HEK293 (cell line): ENCODE results near the gene CLPTM1.

ENCODE experiments used
- CTCF ChIA-PET: fragments of 350-600 bp; formaldehyde crosslinking; extraction: SDS; loops from one replicate; lab custom pipeline; 2021; ENCODE audit warnings: antibody characterized with exemption; lab: Yijun Ruan, JAX
- POLR2A ChIA-PET: fragments of 300-600 bp; formaldehyde crosslinking; extraction: SDS; loops from one replicate; lab custom pipeline; 2020; ENCODE audit warnings: antibody characterized with exemption, inconsistent platforms; lab: Yijun Ruan, JAX
- H3K27ac ChIP-seq: fragments of 200-500 bp; sonication (Bioruptor generic); 2 replicates; pipeline ENCODE4 v1.5.1; 2014; ENCODE audit warnings: low read depth, low read length, control low read depth, inconsistent platforms; ENCODE audit errors: extremely low read depth
- H3K36me3 ChIP-seq, 2 experiments: fragments of 200-500 bp in 1 of 2; sonication (Bioruptor generic) in 1 of 2; 1 replicate in 1 of 2; 2 replicates in 1 of 2; pipeline ENCODE4 v1.5.1; 2014 to 2017; ENCODE audit warnings: inconsistent platforms in 2 of 2, low read length in 2 of 2; ENCODE audit not compliant: control insufficient read depth in 2 of 2, insufficient read depth in 1 of 2
- H3K4me1 ChIP-seq: fragments of 200-500 bp; sonication (Bioruptor generic); 2 replicates; pipeline ENCODE4 v1.5.1; 2014; ENCODE audit warnings: mild to moderate bottlenecking, low read length, inconsistent platforms; ENCODE audit not compliant: control insufficient read depth, insufficient read depth
- H3K4me3 ChIP-seq: 2 replicates; pipeline ENCODE4 v1.5.1; 2011; ENCODE audit warnings: low read depth, mild to moderate bottlenecking, control low read depth, low read length, moderate library complexity
- H3K9me3 ChIP-seq: fragments of 200-500 bp; sonication (Bioruptor generic); 2 replicates; pipeline ENCODE4 v1.5.1; 2014; ENCODE audit warnings: low read depth, low read length, inconsistent platforms; ENCODE audit not compliant: control insufficient read depth, insufficient read depth
- AEBP2 ChIP-seq: fragments of 450-650 bp; formaldehyde crosslinking; IDR thresholded peaks from 2 replicates; pipeline ENCODE4 v1.5.1; 2016; ENCODE audit warnings: missing biosample characterization, missing genetic modification characterization, borderline replicate concordance
- GLI4 ChIP-seq: fragments of 450-650 bp; formaldehyde crosslinking; IDR thresholded peaks from 2 replicates; pipeline ENCODE4 v1.5.1; 2016; ENCODE audit warnings: missing biosample characterization, missing genetic modification characterization
- GLIS2 ChIP-seq: fragments of 450-650 bp; formaldehyde crosslinking; IDR thresholded peaks from 2 replicates; pipeline ENCODE4 v1.5.1; 2016; ENCODE audit warnings: missing biosample characterization, missing genetic modification characterization
- HOXA7 ChIP-seq: sonication (generic); formaldehyde crosslinking; IDR thresholded peaks from 2 replicates; pipeline ENCODE4 v1.8.1; 2022; ENCODE audit warnings: missing genetic modification reagents, borderline replicate concordance
- KLF8 ChIP-seq: fragments of 450-650 bp; formaldehyde crosslinking; IDR thresholded peaks from 2 replicates; pipeline ENCODE4 v1.5.1; 2016; ENCODE audit warnings: missing biosample characterization, missing genetic modification characterization
- RBAK ChIP-seq: fragments of 450-650 bp; formaldehyde crosslinking; IDR thresholded peaks from 2 replicates; pipeline ENCODE4 v1.5.1; 2016; ENCODE audit warnings: missing biosample characterization, missing genetic modification characterization
- SCRT1 ChIP-seq: fragments of 450-650 bp; formaldehyde crosslinking; IDR thresholded peaks from 2 replicates; pipeline ENCODE4 v1.5.1; 2016; ENCODE audit warnings: missing biosample characterization, missing genetic modification characterization, borderline replicate concordance
- YY2 ChIP-seq: fragments of 450-650 bp; formaldehyde crosslinking; IDR thresholded peaks from 2 replicates; pipeline ENCODE4 v1.5.1; 2016; ENCODE audit warnings: missing biosample characterization, missing genetic modification characterization
- ZBTB1 ChIP-seq: fragments of 450-650 bp; formaldehyde crosslinking; IDR thresholded peaks from 2 replicates; pipeline ENCODE4 v1.5.1; 2016; ENCODE audit warnings: missing biosample characterization, missing genetic modification characterization
- ZBTB21 ChIP-seq: fragments of 450-650 bp; formaldehyde crosslinking; IDR thresholded peaks from 2 replicates; pipeline ENCODE4 v1.5.1; 2017; ENCODE audit warnings: missing biosample characterization, missing genetic modification characterization
- ZBTB26 ChIP-seq: fragments of 450-650 bp; formaldehyde crosslinking; optimal IDR thresholded peaks from 2 replicates; pipeline ENCODE3; 2016; ENCODE audit warnings: missing biosample characterization, mild to moderate bottlenecking, missing genetic modification characterization
- ZBTB48 ChIP-seq: fragments of 450-650 bp; formaldehyde crosslinking; IDR thresholded peaks from 2 replicates; pipeline ENCODE4 v1.5.1; 2016; ENCODE audit warnings: missing biosample characterization, missing genetic modification characterization
- ZBTB6 ChIP-seq: fragments of 450-650 bp; formaldehyde crosslinking; IDR thresholded peaks from 2 replicates; pipeline ENCODE4 v1.5.1; 2017; ENCODE audit warnings: missing biosample characterization, missing genetic modification characterization
- ZBTB8A ChIP-seq: fragments of 450-650 bp; formaldehyde crosslinking; IDR thresholded peaks from 2 replicates; pipeline ENCODE4 v1.5.1; 2016; ENCODE audit warnings: missing biosample characterization, missing genetic modification characterization
- ZFP3 ChIP-seq: fragments of 450-650 bp; formaldehyde crosslinking; IDR thresholded peaks from 2 replicates; pipeline ENCODE4 v1.5.1; 2016; ENCODE audit warnings: low read depth, missing biosample characterization, missing genetic modification characterization
- ZNF114 ChIP-seq: fragments of 450-650 bp; formaldehyde crosslinking; IDR thresholded peaks from 2 replicates; pipeline ENCODE4 v1.5.0; 2017; ENCODE audit warnings: missing biosample characterization, missing genetic modification characterization
- ZNF184 ChIP-seq: fragments of 450-650 bp; IDR thresholded peaks from 2 replicates; pipeline ENCODE4 v1.5.1; 2018; ENCODE audit warnings: missing biosample characterization, mild to moderate bottlenecking, missing genetic modification characterization
- ZNF19 ChIP-seq: fragments of 450-650 bp; formaldehyde crosslinking; IDR thresholded peaks from 2 replicates; pipeline ENCODE4; 2016; ENCODE audit warnings: missing biosample characterization, missing genetic modification characterization, low read depth
- ZNF202 ChIP-seq: fragments of 450-650 bp; formaldehyde crosslinking; IDR thresholded peaks from 2 replicates; pipeline ENCODE4 v1.5.1; 2016; ENCODE audit warnings: missing biosample characterization, missing genetic modification characterization, borderline replicate concordance
- ZNF292 ChIP-seq: fragments of 450-650 bp; formaldehyde crosslinking; IDR thresholded peaks from 2 replicates; pipeline ENCODE4 v1.5.1; 2016; ENCODE audit warnings: low read depth, missing biosample characterization, missing genetic modification characterization, borderline replicate concordance
- ZNF324 ChIP-seq: fragments of 450-650 bp; formaldehyde crosslinking; IDR thresholded peaks from 2 replicates; pipeline ENCODE4 v1.5.1; 2016; ENCODE audit warnings: missing biosample characterization, missing genetic modification characterization
- ZNF366 ChIP-seq: fragments of 450-650 bp; formaldehyde crosslinking; conservative IDR thresholded peaks from 2 replicates; pipeline ENCODE4 v1.5.1; 2016; ENCODE audit warnings: missing biosample characterization, missing genetic modification characterization
- ZNF423 ChIP-seq: fragments of 450-650 bp; formaldehyde crosslinking; IDR thresholded peaks from 2 replicates; pipeline ENCODE4 v1.5.1; 2016; ENCODE audit warnings: missing biosample characterization, missing genetic modification characterization
- ZNF521 ChIP-seq: fragments of 450-650 bp; formaldehyde crosslinking; IDR thresholded peaks from 2 replicates; pipeline ENCODE4 v1.5.1; 2017; ENCODE audit warnings: missing biosample characterization, mild to moderate bottlenecking, missing genetic modification characterization
- ZNF548 ChIP-seq: fragments of 450-650 bp; formaldehyde crosslinking; IDR thresholded peaks from 2 replicates; pipeline ENCODE4 v1.5.1; 2016; ENCODE audit warnings: missing biosample characterization, missing genetic modification characterization
- ZNF549 ChIP-seq: fragments of 450-650 bp; IDR thresholded peaks from 2 replicates; pipeline ENCODE4 v1.5.1; 2018; ENCODE audit warnings: missing biosample characterization, missing genetic modification characterization, mild to moderate bottlenecking, inconsistent platforms, moderate library complexity
- ZNF555 ChIP-seq: fragments of 450-650 bp; formaldehyde crosslinking; conservative IDR thresholded peaks from 2 replicates; pipeline ENCODE4 v1.5.1; 2017; ENCODE audit warnings: missing biosample characterization, mild to moderate bottlenecking, missing genetic modification characterization, inconsistent platforms
- ZNF580 ChIP-seq: fragments of 450-650 bp; formaldehyde crosslinking; IDR thresholded peaks from 2 replicates; pipeline ENCODE4 v1.5.1; 2016; ENCODE audit warnings: missing biosample characterization, missing genetic modification characterization
- ZNF621 ChIP-seq: fragments of 450-650 bp; formaldehyde crosslinking; IDR thresholded peaks from 2 replicates; pipeline ENCODE4 v1.5.1; 2017; ENCODE audit warnings: missing biosample characterization, missing genetic modification characterization
- ZNF660 ChIP-seq: fragments of 450-650 bp; IDR thresholded peaks from 2 replicates; pipeline ENCODE4 v1.5.1; 2018; ENCODE audit warnings: missing biosample characterization, mild to moderate bottlenecking, missing genetic modification characterization
- ZNF776 ChIP-seq: fragments of 450-650 bp; formaldehyde crosslinking; IDR thresholded peaks from 2 replicates; pipeline ENCODE4 v1.5.0; 2017; ENCODE audit warnings: missing biosample characterization, missing genetic modification characterization, borderline replicate concordance
- ZNF792 ChIP-seq: fragments of 450-650 bp; formaldehyde crosslinking; IDR thresholded peaks from 2 replicates; pipeline ENCODE4 v1.5.1; 2016; ENCODE audit warnings: missing biosample characterization, missing genetic modification characterization
- ZNF843 ChIP-seq: fragments of 450-650 bp; formaldehyde crosslinking; IDR thresholded peaks from 2 replicates; pipeline ENCODE4 v1.5.1; 2016; ENCODE audit warnings: missing biosample characterization, missing genetic modification characterization
- ZSCAN18 ChIP-seq: fragments of 450-650 bp; formaldehyde crosslinking; IDR thresholded peaks from 2 replicates; pipeline ENCODE4 v1.5.1; 2016; ENCODE audit warnings: missing biosample characterization, missing genetic modification characterization

Gene CLPTM1

GRCh38 chr19:44954649-44955504, at the start of gene CLPTM1:
TSS of gene CLPTM1 (plus strand) at chr19:44955380. CDS start at chr19:44955396, 16 bp downstream.
- ChIA-PET CTCF (interaction anchor here (0.5 to 5.1 kb wide), 10 partner anchors 18 to 265 kb away, joined by 3 to 101 read pairs (median 4); partner anchors contain the start of genes APOE and NECTIN2), POLR2A (interaction anchor here (0.5 to 2.1 kb wide), 17 partner anchors 12 to 291 kb away, joined by 3 to 14 read pairs (median 4); partner anchors contain the start of genes BLOC1S3, EXOC3L2, GEMIN7 and TOMM40)
- no peaks in the 10 kb centered on the region for H3K9me3 ChIP-seq
- peak within 1 kb of the TSS; percentile 79 for H3K4me3 ChIP-seq
- H3K27ac ChIP-seq, result peak within 1 kb of the TSS; percentile 74
- peaks cover 13% of the 10 kb centered on the region for H3K4me1 ChIP-seq
- H3K36me3 ChIP-seq, result peaks cover 13 to 19% of the 10 kb centered on the region in 2 experiments; a peak in 2 of 3 replicates
- peak; percentile 59 for TF ChIP-seq ZNF660
- peak; percentile 51; the same call in 1 of the 2 replicates for TF ChIP-seq ZBTB48
- TF ChIP-seq ZNF843, result peak; percentile 77
- 0 out of 2 replicates have a peak, but pooled peaks have one; percentile 29 for TF ChIP-seq ZBTB8A (tag by site-specific recombination)
- no peak for TF ChIP-seq HOXA7
- no peak for TF ChIP-seq ZNF423 (tag by site-specific recombination)
- TF ChIP-seq YY2 (tag by site-specific recombination), result peak; percentile 94
- TF ChIP-seq ZNF366 (tag by site-specific recombination), result peak; percentile 85
- no peak for TF ChIP-seq ZNF621 (tag by site-specific recombination)
- TF ChIP-seq ZNF792 (tag by site-specific recombination), result no peak
- peak; percentile 97 for TF ChIP-seq KLF8 (tag by site-specific recombination)
- no peak for TF ChIP-seq ZBTB6 (tag by site-specific recombination)
- no peak for TF ChIP-seq GLIS2 (tag by site-specific recombination)
- no peak for TF ChIP-seq ZNF555
- TF ChIP-seq ZNF580 (tag by site-specific recombination), result peak; percentile 36
- 0 out of 2 replicates have a peak, but pooled peaks have one; percentile 58 for TF ChIP-seq ZSCAN18 (tag by site-specific recombination)
- no peak for TF ChIP-seq ZNF184 (tag by site-specific recombination)
- TF ChIP-seq ZBTB21 (tag by site-specific recombination), result peak; percentile 85
- TF ChIP-seq GLI4 (tag by site-specific recombination), result peak; percentile 33; the same call in 1 of the 2 replicates
- no peak for TF ChIP-seq ZNF202 (tag by site-specific recombination)
- TF ChIP-seq ZNF548 (tag by site-specific recombination), result no peak
- TF ChIP-seq ZNF292 (tag by site-specific recombination), result no peak
- no peak for TF ChIP-seq ZNF521 (tag by site-specific recombination)
- no peak for TF ChIP-seq ZNF549 (tag by site-specific recombination)
- no peak for TF ChIP-seq RBAK
- TF ChIP-seq ZNF776 (tag by site-specific recombination), result no peak
- TF ChIP-seq ZFP3, result no peak
- TF ChIP-seq SCRT1 (tag by site-specific recombination), result no peak
- no peak for TF ChIP-seq ZBTB1 (tag by site-specific recombination)
- TF ChIP-seq ZNF324 (tag by site-specific recombination), result peak; percentile 77; the same call in 1 of the 2 replicates
- TF ChIP-seq ZNF19 (tag by site-specific recombination), result no peak
- TF ChIP-seq ZBTB26, result no peak
- no peak for TF ChIP-seq AEBP2 (tag by site-specific recombination)
- no peak for TF ChIP-seq ZNF114 (tag by site-specific recombination)
